ENCODE data around the gene GMCL2.

GRCh38 chr5:178152491-178153444, 34.4 kb downstream of the GMCL2 start:
- TF ChIP-seq CTCF (conservative IDR thresholded peaks at IDR 0.05) (no peak), ZFX (IDR thresholded peaks at IDR 0.05) (no peak)

All from C4-2B (cell line).